Measurements from ENCODE around the gene CHRNA5. TPM values are rescaled to one million over a fixed set of nuclear protein-coding genes. Genes with fewer than 3 reads are reported as not detected.

Gene CHRNA5
- total and polyA plus RNA-seq, 10 donors = 0.11 to 2.2 (median 0.55) TPM

GRCh38 chr15:78629031-78629715 is 63.9 kb downstream of the CHRNA5 start:
- H3K4me1 ChIP-seq = no peaks in the 10 kb centered on the region
- H3K36me3 ChIP-seq = no peaks in the 10 kb centered on the region
- H3K27me3 ChIP-seq (replicated peaks in 1 of 7) = peaks cover 0 to 27% (median 0%) of the 10 kb centered on the region in 7 donors
- intact Hi-C loops (cut with DNase I; ENCODE audit: low total_unique reads) = no loop called here
- H3K27ac ChIP-seq = no peak overlapping the region
- DNase-seq = no peak
- H3K4me3 ChIP-seq = no peak overlapping the region
- WGBS, 5 donors = 90 to 94% (median 91%) methylated on average over 29 of the region's 29 CpGs
- no peak for TF ChIP-seq CTCF (IDR thresholded peaks at IDR 0.05 in 8 of 11, conservative IDR thresholded peaks at IDR 0.05 in 3 of 11)
- TF ChIP-seq POLR2A (IDR thresholded peaks at IDR 0.05) = no peak
- no peak for TF ChIP-seq POLR2AphosphoS5 (IDR thresholded peaks at IDR 0.05)
- H3K9me3 ChIP-seq = peaks cover 0 to 18% (median 8%) of the 10 kb centered on the region in 8 donors

DNA sequence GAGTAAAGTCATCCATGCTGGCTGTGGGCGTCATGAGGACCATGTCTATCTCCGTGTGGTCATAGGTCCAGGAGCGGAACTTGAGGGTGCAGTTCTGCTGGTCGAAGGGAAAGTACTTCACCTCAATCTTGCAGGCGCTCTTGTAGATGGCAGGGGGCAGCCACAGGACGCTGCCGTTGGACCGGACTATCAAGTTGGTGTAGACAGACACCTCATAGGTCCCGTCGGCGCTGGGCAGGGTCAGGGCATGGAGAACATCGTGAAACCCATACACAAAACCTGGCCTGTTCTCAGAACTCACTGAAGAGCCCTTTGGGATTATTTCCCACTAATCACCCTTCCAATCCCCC is 64.4 kb downstream of the CHRNA5 start:
- DNase-seq = no peak

GRCh38 chr15:78630886-78631633 is 65.7 kb downstream of the CHRNA5 start:
- H3K36me3 ChIP-seq = no peaks in the 10 kb centered on the region
- no peak overlapping the region for H3K4me3 ChIP-seq
- no peak for DNase-seq
- H3K9me3 ChIP-seq = peaks cover 0 to 18% (median 8%) of the 10 kb centered on the region in 8 donors
- intact Hi-C loops (cut with DNase I; ENCODE audit: low total_unique reads) = no loop called here
- 74 to 86% (median 83%) methylated on average over 5 to 9 of the region's 9 CpGs for WGBS, 5 donors
- H3K4me1 ChIP-seq = no peaks in the 10 kb centered on the region
- TF ChIP-seq POLR2AphosphoS5 (IDR thresholded peaks at IDR 0.05) (no peak), CTCF (IDR thresholded peaks at IDR 0.05 in 8 of 11, conservative IDR thresholded peaks at IDR 0.05 in 3 of 11) (no peak), POLR2A (IDR thresholded peaks at IDR 0.05) (no peak)
- peaks cover 0 to 18% (median 0%) of the 10 kb centered on the region in 7 donors for H3K27me3 ChIP-seq (replicated peaks in 1 of 7)
- no peak overlapping the region for H3K27ac ChIP-seq

More for the DNA sequence above, 64.4 kb downstream of the CHRNA5 start:
- Histone ChIP-seq H3K9me3 (peaks cover 0 to 18% (median 8%) of the 10 kb centered on the region in 8 donors), H3K4me1 (no peaks in the 10 kb centered on the region), H3K36me3 (no peaks in the 10 kb centered on the region), H3K27ac (no peak overlapping the region), H3K27me3 (replicated peaks in 1 of 7) (peaks cover 0 to 22% (median 0%) of the 10 kb centered on the region in 7 donors), H3K4me3 (no peak overlapping the region)
- intact Hi-C loops (cut with DNase I; ENCODE audit: low total_unique reads) = no loop called here
- 92 to 95% (median 95%) methylated on average over 12 of the region's 12 CpGs for WGBS, 5 donors
- TF ChIP-seq CTCF (IDR thresholded peaks at IDR 0.05 in 8 of 11, conservative IDR thresholded peaks at IDR 0.05 in 3 of 11) = no peak
- TF ChIP-seq POLR2A (IDR thresholded peaks at IDR 0.05) = no peak
- no peak for TF ChIP-seq POLR2AphosphoS5 (IDR thresholded peaks at IDR 0.05)

DNA sequence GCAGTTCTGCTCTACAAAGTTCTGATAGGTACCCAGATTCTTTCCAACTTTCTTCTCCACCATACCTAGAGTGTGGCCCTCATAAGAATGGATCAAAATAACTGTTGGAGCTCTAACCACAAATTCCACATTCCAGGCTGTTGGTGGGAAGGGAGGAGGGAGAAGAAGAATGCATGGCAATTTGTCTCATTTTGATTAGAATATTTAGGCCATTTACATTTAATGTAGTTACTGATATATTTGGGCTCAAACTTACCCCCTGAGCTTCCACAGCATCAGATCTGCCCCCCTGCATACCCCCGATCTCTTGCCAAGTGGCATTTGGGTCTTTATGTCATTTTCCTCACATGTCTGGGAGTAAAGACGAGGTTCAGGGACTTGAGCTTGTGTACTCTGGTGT is 68.0 kb downstream of the CHRNA5 start:
- Histone ChIP-seq H3K9me3 (peaks cover 0 to 18% (median 8%) of the 10 kb centered on the region in 8 donors), H3K4me3 (no peak overlapping the region), H3K27ac (no peak overlapping the region), H3K4me1 (no peaks in the 10 kb centered on the region), H3K27me3 (replicated peaks in 1 of 7) (peaks cover 0 to 10% (median 0%) of the 10 kb centered on the region in 7 donors), H3K36me3 (no peaks in the 10 kb centered on the region)
- 76 to 97% (median 80%) methylated on average over 2 of the region's 2 CpGs for WGBS, 5 donors
- TF ChIP-seq CTCF (IDR thresholded peaks at IDR 0.05 in 8 of 11, conservative IDR thresholded peaks at IDR 0.05 in 3 of 11) (no peak), POLR2A (IDR thresholded peaks at IDR 0.05) (no peak), POLR2AphosphoS5 (IDR thresholded peaks at IDR 0.05) (no peak)
- no peak for DNase-seq
- intact Hi-C loops (cut with DNase I; ENCODE audit: low total_unique reads) = no loop called here

Data from spleen (tissue), 11 donors.